Measurements from ENCODE around the gene KRTAP9-8. TPM values are rescaled to one million over a fixed set of nuclear protein-coding genes. Genes with fewer than 3 reads are reported as not detected.
"Not testable (repeated sequence)": the region's sequence is repeated elsewhere in the genome, so short reads cannot be mapped to it uniquely, and the experiment has no call there.

KRTAP9-8 gene, protein sequence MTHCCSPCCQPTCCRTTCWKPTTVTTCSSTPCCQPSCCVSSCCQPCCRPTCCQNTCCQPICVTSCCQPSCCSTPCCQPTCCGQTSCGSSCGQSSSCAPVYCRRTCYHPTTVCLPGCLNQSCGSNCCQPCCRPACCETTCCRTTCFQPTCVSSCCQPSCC
- total RNA-seq: not detected

GRCh38 chr17:41237949-41238437, at the start of gene KRTAP9-8:
Gene KRTAP9-8 (plus strand): TSS chr17:41237999. CDS start chr17:41238052, 53 bp downstream.
- FAIRE-seq; DNase-seq (ENCODE audit: low spot score in 2 of 2): not testable (repeated sequence)

GRCh38 chr17:41189837-41190318, 47.9 kb upstream of the KRTAP9-8 start, which contains the start of gene KRTAP9-1:
Gene KRTAP9-1 (plus strand): TSS chr17:41189887. CDS start chr17:41189887, 0 bp downstream.
- not testable (repeated sequence) for FAIRE-seq; DNase-seq (ENCODE audit: low spot score in 2 of 2)

DNA sequence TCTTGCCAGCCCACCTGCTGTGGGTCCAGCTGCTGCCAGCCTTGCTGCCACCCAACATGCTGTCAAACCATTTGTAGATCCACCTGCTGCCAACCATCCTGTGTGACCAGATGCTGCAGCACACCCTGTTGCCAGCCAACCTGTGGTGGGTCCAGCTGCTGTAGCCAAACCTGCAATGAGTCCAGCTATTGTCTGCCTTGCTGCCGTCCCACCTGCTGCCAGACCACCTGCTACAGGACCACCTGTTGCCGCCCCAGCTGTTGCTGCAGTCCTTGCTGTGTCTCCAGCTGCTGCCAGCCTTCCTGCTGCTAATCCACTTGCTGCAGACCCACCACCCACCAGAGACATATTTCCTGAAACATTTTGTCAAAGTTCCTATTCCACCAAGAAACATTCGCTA, 47.5 kb upstream of the KRTAP9-8 start:
- FAIRE-seq (no peak), DNase-seq (ENCODE audit: low spot score in 2 of 2) (no peak)

DNA sequence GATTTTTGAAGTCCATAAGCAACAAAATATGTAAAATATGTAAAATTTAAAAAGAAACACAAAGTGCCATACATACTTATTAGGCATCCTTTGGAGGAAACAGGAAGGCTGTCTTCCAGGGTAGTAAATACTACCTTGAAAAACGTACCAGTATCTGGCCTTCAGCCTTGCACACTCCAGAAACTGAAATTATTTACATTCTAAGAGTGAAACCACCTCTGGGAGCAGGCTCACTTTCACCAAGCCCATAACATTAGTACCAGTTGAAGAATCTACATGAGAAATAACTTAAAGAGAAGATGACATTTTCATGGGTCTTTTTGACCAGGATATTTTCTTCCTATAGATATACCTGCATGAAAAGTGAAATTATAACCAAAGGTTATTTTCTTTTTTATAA, 41.7 kb upstream of the KRTAP9-8 start:
- FAIRE-seq (no peak), DNase-seq (ENCODE audit: low spot score in 2 of 2) (no peak)

GRCh38 chr17:41199421-41200078, 38.2 kb upstream of the KRTAP9-8 start:
- FAIRE-seq: no peak
- DNase-seq (ENCODE audit: low spot score in 2 of 2): no peak

- DNase-seq (ENCODE audit: low spot score in 2 of 2) (no peak), FAIRE-seq (no peak)
Measured at GRCh38 chr17:41211845-41212466, 25.8 kb upstream of the KRTAP9-8 start.

DNA sequence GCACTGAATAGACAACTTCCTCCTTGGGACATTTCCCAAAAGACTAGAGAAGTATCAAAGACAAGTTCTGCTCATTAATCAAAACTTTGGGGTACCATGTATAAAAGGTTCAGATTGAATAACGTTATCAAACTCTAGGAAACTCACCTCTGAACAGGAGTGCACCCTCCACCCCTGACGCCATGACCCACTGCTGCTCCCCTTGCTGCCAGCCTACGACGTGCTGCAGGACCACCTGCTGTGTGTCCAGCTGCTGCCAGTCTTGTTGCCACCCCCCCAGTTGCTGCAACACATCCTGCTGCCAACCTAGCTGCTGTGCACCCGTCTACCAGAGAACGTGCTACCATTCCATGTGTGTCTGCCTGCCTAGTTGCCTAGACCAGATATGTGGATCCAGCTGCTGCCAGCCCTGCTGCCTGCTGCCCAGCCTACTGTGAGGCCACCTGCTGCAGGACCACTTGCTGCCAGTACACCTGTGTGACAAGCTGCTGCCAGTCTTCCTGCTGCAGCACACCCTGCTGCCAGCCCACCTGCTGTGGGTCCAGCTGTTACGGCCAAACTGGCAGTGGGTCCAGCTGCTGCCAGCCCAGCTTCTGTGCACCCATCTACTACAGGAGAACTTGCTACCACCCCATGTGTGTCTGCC, 25.2 kb upstream of the KRTAP9-8 start:
- FAIRE-seq: no peak
- no peak for DNase-seq (ENCODE audit: low spot score in 2 of 2)

DNA sequence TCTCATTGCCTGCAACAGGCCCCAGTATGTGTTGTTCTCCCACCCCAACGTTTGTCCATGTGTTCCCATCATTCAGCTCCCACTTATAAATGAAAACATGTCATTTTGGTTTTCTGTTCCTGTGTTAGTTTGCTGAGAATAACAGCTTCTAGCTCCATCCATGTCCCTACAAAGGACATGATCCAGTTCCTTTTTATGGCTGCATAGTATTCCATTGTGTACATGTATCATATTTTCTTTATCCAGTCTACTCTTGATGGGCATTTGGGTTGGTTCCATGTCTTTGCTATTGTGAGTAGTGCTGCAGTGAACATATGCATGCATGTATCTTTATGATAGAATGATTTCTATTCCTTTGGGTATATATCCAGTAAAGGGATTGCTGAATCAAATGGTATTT, 22.1 kb upstream of the KRTAP9-8 start:
- DNase-seq (ENCODE audit: low spot score in 2 of 2) (no peak), FAIRE-seq (no peak)

DNA sequence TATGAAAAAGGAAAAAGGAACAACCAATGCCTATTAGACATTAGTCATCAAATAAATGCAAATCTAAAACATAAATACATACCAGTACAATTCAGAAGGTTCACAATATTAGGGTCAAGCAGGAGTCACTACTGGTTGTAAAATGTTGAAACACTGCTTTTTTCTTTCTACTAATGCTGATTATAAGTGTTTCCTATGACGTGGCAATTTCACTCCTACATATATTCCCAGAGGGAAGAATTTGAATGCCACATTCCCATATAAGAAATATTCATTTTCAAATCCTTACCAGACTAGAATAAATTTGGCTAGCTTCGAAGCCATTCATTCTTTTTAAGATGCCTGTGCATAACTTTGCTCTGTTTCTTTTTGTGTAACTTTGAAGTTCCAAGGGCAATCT, 14.0 kb upstream of the KRTAP9-8 start:
- FAIRE-seq: no peak

DNA sequence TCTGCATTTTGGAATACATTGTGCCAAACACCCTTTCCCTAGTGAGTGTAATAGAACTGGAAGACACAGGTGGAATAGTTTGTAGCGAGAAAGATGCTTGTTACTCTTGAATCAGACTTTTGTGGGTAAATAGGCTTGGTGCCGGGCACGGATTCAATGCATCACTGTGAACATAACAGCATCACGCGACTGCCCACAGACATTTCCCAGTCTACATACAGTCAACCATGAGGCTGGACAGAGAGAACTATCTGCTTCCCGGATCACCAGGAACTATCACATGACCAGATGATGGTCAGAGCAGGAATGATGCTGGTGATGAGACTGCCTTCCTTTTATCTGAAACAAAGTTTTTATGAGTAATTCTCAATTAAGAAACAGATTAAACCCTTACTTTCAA, 11.7 kb upstream of the KRTAP9-8 start:
- DNase-seq (ENCODE audit: low spot score in 2 of 2): no peak
- FAIRE-seq: no peak

More for the DNA sequence above, 14.0 kb upstream of the KRTAP9-8 start:
- no peak for DNase-seq (ENCODE audit: low spot score in 2 of 2)

DNA sequence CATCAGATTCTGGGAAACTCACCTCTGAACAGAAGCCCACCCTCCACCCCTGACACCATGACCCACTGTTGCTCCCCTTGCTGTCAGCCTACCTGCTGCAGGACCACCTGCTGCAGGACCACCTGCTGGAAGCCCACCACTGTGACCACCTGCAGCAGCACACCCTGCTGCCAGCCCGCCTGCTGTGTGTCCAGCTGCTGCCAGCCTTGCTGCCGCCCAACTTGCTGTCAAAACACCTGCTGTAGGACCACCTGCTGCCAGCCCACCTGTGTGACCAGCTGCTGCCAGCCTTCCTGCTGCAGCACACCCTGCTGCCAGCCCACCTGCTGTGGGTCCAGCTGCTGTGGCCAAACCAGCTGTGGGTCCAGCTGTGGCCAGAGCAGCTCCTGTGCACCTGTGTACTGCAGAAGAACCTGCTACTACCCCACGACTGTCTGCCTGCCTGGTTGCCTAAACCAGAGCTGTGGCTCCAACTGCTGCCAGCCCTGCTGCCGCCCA, 11.2 kb upstream of the KRTAP9-8 start, which contains the start of gene KRTAP9-2:
Gene KRTAP9-2, plus strand, starts transcription at position 51 of the 498 bp plus-strand sequence. Its CDS starts 7 bp downstream, at position 58.
- DNase-seq (ENCODE audit: low spot score in 2 of 2); FAIRE-seq: not testable (repeated sequence)

GRCh38 chr17:41230094-41230493, 7.7 kb upstream of the KRTAP9-8 start:
- no peak for FAIRE-seq
- no peak for DNase-seq (ENCODE audit: low spot score in 2 of 2)

DNA sequence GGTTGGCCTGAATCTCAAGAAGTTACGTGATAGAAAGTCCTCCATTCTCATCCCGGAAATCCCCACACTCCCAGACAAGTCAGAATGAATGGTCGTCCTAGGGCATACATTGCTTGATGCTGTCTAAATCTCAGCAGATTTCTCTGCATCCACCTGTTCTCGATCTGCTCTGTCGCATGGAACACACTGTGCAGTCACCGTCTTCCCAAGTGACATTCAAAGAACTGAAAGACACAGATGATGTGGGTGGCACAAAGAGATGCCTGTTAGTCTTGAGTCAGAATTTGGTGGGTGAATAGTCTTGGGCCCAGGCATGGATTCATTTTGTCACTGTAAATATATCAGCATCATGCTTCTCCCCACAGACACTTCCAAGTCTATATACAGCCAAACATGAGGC, 6.1 kb upstream of the KRTAP9-8 start:
- no peak for FAIRE-seq
- DNase-seq (ENCODE audit: low spot score in 2 of 2): no peak

DNA sequence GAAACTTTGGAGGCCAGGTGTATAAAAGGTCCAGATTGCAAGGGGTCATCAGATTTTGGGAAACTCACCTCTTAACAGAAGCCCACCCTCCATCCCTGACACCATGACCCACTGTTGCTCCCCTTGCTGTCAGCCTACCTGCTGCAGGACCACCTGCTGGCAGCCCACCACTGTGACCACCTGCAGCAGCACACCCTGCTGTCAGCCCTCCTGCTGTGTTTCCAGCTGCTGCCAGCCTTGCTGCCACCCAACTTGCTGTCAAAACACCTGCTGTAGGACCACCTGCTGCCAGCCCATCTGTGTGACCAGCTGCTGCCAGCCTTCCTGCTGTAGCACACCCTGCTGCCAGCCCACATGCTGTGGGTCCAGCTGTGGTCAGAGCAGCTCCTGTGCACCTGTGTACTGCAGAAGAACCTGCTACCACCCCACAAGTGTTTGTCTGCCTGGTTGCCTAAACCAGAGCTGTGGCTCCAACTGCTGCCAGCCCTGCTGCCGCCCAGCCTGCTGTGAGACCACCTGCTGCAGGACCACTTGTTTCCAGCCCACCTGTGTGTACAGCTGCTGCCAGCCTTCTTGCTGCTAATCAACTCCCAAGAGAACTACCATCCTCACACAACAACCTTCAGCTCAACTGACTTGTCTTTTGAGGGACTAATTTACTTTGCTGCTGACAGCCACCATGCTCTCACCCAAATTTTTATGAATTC, 5.2 kb upstream of the KRTAP9-8 start, which contains the start of gene KRTAP9-3:
Gene KRTAP9-3, plus strand, starts transcription at position 51 of the 707 bp plus-strand sequence. Its CDS starts 53 bp downstream, at position 104.
- FAIRE-seq; DNase-seq (ENCODE audit: low spot score in 2 of 2): not testable (repeated sequence)

DNA sequence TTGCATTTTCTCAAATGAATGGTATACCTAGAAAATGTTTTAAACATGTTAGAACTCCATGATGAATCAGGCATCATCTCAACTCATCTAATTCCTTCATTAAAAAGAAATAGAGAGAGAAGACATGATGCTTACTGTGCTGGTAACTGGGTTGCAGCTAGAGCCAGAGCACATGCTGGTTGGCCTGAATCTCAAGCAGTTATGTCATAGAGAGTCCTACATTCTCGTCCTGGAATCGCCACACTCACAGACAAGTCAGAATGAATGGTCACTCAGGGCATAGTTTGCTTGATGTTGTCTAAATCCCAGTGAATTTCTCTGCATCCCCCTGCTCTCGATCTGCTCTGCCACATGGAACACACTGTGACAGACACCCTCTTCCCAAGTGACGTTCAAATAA, 683 bp upstream of the KRTAP9-8 start:
- not testable (repeated sequence) for FAIRE-seq; DNase-seq (ENCODE audit: low spot score in 2 of 2)

- not testable (repeated sequence) for DNase-seq (ENCODE audit: low spot score in 2 of 2); FAIRE-seq
Measured at GRCh38 chr17:41246995-41247787, 9.4 kb downstream of the KRTAP9-8 start.

GRCh38 chr17:41249637-41250240, 11.9 kb downstream of the KRTAP9-8 start, which contains the start of gene KRTAP9-4:
Gene KRTAP9-4 (plus strand): TSS chr17:41249687. CDS start chr17:41249721, 34 bp downstream.
- FAIRE-seq; DNase-seq (ENCODE audit: low spot score in 2 of 2): not testable (repeated sequence)

- DNase-seq (ENCODE audit: low spot score in 2 of 2) (no peak), FAIRE-seq (no peak)
Measured at GRCh38 chr17:41251261-41251660, 13.5 kb downstream of the KRTAP9-8 start.

Measured in frontal cortex (tissue), 4 donors.